IPS-NIHi7 (cell line): ENCODE measurements around the gene RBM38.

Experiments used
- DNase-seq: peaks from one replicate; pipeline ENCODE4 v3.0.0; 2012; ENCODE audit warnings: mixed read lengths; ENCODE audit errors: extremely low spot score

Gene RBM38

DNA sequence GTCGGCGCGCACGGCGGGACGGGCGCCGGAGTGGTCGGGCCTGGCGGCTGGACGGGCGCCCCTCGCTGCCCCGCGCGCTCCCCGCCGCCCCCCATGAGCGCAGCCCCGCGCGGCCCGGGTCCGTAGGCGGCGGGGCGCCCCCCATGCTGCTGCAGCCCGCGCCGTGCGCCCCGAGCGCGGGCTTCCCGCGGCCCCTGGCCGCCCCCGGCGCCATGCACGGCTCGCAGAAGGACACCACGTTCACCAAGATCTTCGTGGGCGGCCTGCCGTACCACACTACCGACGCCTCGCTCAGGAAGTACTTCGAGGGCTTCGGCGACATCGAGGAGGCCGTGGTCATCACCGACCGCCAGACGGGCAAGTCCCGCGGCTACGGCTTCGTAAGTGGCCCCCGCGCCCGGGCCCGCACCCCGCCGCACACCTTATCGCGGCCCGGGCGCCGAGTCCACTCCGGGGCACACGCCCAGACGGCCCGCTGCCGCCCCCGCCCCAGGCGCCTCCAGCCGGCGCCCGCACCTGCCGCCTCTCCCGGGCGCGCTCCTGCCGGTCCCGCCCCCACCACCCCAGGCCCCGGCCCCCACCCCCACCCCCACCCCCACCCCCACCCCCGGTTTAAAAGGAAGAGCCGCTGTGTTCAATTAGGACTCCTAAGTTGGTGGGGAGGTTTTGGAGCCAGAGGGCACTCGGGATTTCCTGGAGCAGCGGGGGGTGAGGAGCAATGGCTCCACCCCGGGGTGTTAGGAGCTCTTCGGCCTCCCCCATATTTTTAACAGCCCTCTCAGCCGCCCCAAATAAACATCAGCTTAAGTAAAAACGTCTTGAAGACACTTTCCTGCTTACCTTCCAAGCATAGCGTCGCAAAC lies 474 bp downstream of the RBM38 start:
- DNase-seq: peak; percentile 63

DNA sequence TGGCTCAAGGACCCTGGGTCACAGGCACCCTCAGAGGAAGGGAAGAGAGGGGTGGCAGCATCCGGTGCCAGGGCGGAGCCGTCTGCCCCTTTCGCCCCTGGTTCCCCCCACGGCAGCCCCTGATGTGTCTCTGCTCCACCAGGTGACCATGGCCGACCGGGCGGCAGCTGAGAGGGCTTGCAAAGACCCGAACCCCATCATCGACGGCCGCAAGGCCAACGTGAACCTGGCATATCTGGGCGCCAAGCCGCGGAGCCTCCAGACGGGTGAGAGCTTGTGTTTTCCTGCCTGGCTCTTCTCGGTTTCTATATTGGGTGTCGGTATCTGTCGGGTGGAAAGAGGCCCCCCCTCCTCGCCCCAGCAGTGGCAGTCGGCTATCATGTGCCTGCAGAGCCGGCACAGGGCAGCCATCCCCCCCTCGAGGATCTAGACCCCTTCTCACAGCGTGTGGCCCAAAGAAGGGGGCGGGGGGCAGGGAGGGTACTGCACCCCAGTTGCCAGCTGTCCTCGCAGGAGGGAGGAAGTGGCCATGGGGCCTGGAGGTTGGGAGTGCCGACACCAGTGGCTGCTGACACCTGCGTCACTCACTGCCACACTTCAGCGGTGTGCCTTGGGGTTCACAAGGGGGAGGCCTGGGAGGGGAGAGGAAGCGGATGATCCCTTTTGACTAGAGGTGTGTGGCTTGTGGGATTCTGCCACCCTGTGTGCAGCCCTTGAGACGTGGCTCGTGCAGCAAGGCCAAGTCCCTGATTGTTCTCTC lies 1.5 kb downstream of the RBM38 start:
- DNase-seq: no peak

DNA sequence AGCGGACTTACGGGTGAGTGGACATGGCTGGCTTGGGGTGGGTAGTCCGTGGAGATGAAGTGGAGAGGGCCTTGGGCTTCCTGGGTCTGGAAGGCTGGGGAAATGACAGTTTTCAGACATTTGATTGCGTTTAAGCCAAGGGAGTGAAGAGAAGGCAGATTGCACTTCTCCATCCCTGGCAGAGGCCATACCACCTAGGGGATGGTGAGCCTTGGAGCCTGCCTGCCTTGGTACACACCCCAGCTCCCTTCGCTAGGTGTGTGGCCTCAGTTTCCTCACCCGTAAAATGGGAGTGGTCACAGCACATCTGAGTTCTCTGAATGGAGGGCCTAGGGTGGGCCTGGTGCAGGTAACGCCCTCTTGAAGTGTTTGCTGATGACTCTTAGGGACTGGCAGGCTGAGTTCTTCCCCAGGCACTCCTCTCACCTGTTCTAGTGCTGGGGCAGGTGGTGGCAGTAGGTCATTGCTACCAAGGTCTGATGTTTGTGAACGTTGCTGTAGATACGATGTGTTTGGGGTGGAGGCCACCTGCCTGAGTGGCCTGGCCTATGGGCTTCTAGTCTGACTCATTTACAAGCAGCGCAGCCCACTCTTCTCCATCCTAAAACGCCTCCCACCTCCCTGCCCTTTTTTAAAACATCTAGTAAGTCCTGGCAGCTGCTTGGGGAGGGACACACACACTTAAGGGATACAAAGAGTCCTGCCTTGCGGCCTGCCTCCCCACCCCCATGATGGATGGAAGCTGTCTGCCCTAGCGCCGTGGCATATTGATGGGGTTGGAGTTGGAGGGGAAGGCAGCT lies 2.3 kb downstream of the RBM38 start:
- DNase-seq: no peak

DNA sequence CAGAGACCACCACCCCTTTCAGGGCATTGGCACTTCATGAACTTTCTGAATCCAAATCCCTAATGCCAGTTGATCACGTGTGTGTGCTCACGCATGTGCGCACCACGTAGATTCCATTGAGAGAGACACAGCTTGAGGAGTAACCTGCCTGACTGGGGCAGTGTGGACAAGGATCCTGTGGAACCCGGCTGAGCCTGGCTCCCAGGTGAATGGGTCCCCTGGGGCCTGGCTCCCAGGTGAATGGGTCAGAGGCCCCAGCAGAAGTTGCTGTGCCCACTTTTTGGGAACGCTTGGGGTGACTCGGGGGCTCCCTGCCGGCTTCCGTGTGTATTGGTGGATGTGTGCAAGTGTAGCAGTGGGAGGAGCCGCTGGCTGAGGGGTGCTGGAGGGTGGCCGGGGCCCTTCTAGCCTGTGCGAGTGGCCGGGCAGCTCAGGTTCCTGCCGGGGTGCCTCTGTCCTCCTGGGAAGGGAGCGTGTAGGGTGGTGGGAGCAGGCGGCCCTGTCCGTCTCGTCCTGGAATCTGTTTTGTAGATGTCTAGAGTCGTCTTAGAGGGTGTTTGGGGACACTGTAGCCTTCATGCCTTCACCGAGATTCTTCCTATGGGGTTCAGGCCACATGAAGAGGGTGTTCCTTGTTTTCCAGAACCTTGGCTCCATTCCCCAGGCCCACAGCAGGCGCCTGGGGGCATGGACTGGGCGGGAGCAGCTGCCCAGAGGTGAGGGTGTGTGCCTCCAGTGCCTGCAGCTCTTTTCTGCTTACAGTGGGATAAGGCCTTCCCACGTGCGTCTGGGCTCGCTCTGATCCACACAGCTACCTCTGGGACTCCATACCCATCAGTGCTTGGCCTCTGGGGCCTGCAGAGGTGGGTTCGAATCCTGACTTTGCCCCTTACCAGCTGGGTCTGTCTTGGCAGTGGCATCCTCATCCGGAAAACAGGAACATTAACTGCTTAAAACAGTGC lies 3.2 kb downstream of the RBM38 start:
- no peak for DNase-seq

DNA sequence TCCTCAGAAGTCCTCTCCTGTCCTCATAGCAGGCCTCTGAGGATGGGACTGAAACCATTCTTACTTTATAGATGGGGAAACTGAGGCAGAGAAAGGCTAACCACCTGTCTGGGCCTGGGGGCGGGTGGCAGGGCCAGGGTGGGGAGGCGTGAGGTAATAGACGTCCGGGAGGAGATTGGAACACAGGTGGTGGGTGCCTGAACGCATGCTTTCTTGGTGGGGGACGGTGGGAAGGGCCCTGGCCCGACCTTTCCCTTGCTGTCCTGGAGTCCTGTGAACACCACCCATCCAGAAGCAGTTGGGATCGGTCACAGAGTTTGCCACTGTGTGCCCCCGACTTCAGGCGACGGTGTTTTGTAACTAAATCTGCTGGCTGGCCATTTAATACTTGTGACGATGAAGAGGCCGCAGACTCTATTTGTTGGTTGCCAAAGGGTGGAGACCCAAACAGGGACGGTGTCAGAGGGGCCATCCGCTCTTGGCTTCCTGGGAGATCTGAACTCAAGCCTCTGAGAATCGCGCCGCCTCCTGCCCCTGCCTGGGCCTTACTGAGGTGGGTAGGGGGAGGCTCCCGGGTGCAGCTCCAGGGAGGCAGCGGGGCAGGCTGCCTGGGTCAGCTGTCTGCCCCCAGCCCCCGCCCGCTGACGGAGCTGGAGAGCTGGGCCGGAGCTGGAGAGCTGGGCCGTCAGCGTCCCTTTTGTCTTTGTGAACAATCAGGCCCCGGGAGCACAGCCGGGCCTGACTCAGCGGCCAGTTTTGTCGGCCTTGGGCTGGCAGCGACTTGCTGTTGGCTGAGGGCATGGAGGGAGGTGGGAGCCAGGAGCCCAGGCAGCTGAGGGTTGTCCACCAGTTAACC lies 4.1 kb downstream of the RBM38 start:
- peak; percentile 49 for DNase-seq

DNA sequence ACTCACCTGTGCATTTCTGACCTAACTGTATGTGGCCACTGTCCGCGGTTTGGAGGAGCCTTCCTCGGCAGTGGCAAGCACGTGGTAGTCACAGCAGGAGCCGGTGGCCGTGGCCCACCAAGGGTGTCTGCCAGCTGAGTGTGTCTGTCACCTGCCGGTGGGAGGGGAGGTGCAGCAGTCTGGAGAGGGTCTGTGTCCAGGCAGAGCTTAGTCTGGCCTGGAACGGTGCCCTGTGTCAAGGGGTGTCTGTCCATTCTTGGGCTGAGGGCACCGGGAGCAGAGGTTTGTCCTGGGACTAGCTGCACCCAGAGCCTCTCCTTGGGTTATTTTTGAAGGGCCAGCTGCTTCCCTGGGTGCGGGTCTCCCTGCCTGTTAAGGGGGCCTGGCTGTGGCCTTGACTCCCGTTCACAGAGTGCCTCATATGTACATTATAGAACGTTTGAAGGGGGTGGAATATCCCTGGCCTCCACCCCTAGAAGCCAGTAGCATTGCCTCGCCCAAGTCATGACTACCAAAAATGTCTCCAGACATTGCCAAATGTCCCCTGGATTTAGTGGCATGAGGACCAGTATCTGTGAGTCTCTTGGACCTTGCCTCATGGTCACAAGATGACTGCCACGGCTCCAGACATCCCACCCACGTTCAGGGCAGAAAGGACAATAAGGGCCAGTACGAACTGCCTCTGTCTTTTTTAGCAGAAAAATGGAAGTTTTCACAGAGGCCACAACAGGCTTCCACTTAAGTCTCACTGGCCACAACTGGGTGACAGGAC lies 5.2 kb downstream of the RBM38 start:
- no peak for DNase-seq

DNA sequence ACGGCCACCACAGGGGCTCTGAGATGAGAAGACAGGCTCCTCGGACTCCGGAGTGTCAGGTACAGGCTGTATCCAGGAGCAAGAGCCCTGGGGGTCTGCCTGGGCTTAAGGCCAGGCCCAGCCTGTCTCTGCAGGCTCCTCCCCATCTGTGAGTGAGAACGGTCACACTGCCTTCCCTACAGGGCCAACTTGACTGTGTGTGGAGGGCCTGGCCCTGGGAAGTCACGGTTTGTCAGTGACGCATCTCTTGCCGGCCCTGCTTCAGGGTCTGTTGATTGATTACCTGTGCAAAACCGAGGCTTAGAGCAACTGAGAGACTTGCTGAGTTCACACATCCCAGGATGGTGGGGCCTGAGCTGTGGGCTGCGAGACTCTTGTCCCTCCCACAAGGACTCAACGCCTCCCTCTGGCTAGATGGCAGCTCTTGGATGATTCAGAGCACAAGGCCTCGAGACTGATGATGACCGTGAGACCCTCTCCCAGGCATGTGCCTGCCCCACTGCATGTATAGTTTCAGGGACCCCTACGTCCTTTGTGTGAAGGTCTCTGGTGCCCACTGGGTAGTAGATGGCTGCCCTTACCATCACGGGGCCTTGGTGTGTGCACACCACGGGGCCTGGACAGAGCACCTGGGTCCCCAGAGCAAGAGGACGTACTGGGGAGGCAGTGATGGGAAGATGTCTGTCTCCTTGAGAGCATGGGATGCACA lies 5.9 kb downstream of the RBM38 start:
- DNase-seq: no peak

DNA sequence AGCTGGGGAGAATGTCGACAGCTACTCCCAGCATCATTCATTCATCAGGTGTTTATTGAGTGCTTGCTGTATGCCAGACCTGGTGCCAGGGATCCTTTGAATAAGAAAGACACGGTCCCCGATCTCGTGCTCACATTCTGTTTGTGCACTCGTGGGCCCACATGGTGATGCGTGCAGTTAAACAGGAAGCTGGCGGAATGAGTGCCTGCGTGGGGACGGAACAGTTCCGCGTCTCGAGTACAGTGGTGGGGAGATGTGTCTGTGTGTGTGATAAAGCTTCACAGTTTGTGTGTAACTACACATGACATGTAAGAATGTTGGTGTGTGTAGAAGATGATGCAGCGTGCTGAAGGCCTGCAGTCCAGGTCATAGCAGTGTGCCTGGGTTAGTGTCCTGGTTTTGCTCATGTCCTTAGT lies 6.5 kb downstream of the RBM38 start:
- DNase-seq: no peak

DNA sequence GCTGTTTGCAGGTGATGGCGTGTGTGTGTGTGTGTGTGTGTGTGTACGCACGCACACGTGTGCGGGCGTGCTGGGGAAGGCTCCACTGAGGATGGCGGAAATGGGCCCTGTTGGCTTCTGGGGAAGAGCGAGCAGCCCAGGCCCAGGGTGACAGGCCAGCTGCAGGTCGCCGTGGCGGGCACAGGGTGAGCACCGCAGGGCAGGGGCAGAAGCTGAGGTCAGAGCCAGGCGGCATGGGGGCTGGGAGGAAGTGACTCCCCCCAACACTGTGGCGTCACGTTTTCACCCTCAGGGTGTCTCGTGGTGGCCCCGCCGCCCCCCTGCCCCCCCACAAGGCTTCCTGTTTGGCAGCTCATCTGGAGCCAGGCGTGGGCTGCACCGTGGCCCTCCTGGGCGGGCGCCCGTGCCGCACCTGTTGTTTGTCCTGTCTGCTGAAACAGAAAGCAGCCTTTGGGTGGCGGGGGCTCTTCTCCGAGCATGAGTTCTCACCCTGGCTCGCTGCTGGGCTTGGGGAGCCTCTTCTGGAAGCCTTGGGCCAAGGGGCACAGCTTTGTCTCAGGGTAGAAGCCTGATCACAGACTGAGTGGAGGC lies 7.1 kb downstream of the RBM38 start:
- no peak for DNase-seq

DNA sequence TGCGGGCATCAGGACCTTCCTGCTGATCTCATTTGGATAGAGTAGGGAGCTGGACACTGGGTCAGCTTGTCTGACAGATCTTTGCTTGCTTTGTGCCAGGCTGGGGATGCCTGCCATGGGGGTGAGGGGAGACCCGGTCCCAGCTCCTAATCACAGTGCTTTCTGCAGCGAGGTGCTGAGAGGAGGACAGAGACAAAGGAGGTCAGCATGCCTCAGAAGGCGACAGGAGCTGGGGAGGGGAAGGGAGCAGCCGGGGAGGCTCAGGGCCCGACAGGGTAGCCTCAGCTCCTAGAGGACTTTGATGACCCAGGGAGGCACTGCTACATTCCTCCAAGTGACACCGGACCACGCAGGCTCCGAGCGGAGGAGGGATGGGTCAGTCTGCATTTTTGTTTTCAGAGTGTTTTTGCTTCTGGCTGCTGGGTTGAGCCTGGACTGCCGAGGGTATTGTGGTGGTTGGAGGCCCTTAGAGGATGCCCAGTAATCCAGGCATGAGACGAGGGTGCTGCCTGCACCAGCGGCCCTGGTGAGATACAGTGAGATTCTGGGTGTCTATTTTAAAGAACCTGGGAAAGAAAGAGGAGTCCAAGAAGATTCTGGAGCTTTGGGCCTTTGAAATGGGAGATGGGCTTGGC lies 7.8 kb downstream of the RBM38 start:
- DNase-seq: no peak

DNA sequence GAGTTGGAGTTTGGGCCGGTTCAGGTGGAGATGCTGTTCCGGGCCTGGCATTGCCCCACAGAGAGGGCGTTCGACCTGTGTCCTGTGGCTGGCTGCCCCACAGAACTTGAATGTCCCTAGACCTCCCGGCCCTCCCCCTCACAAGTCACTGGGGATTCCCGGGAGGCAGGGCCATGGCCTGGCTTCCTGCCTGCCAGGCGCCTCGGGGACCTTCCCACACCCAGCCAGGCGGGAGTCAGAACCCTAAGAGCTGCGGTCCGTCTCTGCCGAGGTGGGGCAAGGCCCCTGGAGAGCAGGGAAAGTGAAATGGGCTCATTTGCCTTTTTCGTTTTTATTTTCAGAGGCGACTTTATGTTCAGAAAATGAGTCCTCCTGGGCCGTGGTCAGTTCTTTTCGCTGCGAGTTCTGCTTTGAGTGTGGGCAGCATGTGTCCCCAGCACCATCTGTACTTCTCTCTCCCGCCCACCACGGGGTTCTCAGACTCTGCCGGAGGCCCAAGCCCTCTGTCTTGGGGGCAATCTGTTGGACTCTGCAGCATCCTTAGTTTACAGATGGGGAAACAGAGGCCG lies 8.5 kb downstream of the RBM38 start:
- DNase-seq: no peak

DNA sequence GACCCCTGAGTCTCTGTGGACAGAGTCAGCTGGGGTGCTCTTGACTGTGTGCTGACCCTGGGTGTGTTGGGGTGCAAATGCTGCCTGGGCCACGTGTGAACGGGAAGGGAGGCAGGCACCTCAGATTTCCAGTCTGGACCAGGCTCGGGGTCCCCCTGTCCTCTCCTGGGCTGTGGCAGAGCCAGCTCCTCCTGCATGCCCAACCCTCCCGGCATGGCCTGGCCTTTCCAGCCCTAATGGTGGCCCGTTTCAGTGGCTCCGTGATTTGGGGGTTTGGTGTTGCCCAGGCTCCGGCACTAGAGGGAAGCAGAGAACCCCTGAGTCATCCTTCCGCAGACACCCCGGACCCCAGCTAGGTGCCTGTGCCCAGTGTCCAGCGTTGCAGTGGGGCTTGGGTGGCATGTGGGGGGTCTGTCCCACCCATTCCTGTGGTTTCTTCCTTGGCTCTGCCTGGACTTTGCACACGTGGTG lies 9.1 kb downstream of the RBM38 start:
- DNase-seq: no peak

DNA sequence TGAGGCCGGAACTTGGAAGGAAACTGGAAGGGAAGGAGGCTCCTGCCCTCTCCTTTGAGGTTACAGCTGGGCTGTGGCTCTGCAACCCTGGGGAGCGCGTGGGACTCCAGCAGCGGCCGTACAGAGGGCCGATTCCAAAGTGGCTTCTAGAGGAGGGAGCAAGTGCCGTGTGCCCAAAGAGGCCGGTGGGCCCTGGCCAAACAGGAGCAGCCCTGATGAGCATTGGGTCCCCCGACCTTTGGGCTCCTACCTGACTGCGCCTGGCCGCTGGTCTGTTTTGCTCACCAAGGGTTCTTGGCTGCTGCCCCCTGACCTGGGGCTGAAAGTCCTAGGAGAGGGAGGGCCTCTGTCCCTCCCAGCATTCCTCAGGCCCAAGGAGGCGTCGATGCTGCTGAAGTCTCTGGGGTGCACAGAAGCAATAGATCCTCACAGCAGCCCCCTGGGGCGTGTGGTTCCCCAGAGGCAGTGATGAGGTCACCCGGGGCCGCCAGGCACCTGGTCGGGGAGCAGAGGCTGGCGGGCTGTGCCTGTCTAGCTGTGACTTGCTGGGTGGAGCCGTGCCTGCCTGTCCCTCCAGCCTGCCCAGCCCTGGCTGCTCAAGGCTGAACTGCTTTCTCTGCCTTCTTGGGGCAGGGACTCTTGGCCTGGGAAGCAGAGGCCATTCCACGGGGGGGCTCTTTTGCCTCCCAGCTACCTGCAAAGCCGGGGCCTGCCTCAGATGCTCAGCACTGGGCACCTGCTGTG lies 9.8 kb downstream of the RBM38 start:
- DNase-seq: no peak

DNA sequence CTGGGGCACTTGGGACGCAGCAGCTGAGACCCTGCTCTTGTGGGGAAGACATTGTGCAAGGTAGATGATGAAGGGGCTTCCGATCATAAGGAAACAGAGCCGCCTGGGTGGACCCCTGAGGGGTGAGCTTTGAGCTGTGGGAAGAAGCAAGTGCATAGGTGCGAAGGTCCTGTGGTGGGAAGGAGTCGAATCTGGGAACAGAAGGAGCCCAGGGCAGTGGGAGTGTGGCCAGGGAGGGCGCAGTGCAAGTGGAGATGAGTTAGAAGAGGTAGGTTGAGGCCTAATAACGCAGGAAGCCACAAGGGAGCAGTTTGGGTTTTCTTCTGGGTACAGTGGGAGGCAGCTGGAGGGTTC lies 10.3 kb downstream of the RBM38 start:
- no peak for DNase-seq

DNA sequence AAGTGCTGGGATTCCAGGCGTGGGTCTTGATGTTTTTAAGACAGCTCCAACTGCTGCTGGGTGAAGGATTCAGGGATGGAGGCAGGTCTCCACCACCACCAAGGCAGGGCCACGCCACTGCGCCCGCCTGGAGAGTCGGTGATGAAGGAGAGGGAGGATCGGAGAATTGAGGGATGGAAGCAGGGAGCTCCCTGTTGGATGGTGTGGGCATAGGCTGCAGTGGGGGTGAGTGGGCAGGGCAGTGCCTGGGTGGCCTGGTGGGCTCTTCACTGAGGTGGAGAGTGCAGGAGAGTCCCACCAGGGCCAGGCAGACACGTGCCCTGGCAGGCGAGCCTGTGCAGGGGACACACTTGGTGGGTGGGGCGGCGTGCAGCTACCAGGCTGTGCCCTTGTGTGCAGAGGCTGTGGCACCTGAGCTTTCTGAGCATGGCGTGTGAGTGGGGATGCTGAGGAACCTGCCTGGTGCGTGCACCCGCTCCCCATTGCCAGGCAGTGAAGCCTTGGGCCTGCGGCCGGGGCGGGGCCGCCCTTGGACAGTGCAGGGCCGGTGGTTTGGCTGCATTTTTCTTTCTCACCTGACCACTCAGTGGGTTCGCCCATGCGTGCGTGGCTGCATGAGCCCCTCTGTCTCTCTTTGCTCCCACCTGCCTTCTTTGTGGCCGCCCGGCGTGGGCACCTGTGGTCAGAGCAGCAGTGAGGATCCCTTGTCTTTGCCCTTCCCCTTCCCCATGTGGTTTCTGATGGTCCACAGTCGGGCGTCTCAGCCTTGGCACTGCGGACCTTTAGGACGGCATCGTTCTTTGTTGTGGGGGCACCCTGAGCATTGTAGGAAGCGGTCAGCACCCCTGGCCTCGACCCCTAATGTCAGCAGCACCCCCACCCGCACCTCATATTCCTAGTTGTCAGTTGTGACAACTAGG lies 11.3 kb downstream of the RBM38 start:
- DNase-seq: no peak

DNA sequence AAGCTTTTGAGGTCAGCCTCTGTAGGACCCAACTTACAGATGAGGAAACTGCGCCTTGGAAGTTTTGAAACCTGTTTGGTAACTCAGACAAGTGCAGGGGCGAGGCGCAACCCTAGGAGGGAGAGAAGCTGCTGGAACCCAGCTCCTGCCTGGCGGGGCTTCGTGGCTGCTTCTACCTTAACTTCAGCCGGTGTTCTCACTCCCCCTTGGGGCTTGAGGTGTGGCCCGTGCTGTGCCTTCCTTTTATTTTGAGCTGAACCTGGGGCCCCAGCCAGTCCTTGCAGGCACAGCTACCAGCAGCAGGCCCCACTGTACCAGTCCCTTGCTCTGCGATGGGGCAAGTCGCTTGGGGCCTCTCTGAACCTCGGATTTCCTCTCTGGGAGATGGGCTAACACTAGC lies 12.0 kb downstream of the RBM38 start:
- no peak for DNase-seq
